ENCODE measurements around the gene ERVW-1.

The ERVW-1 gene

DNA sequence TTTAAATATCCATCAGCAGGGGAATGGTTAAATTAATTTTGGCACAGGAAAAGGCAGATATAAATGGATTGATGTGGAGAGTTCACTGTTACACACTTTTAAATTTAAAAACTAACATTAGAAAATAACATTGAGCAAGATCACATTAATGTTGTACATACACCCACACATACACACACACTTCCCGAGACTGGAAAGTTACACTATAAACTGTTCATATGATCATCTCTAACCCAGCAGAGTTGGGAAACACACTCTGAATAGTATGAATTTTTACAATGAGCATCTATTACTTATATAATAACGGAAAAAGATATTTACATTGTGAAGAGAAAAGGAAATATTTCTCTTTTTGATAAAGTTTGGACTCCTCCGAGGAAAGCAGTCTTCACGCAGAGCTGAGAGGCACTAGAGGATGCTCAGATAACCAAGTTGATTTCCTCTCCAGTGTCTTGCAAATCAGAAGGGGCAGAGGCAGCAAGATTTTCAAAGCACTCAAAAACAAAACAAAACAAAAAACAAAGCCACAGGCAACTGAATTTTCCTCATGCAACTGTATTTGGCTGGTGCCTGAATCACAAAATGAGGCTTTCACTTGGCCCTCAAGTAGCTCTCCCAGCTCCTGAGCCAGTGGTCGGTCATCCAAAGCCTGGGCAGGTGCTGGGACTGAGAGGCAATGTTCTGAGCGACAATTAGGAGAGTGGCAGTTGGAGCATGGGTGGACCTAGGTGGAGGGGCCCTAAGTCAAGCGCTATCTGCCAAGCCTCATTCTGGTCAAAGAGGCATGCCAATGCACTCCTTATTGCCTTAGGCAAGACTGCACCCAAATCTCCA, 40.9 kb downstream of the ERVW-1 start:
- in situ Hi-C loops (cut with HindIII; ENCODE audit: low pct_ligation_motif_present, low pct_unique_long_range_greater_than_20kb, low sequenced_read_pairs): no loop called here
- DNase-seq: no peak

DNA sequence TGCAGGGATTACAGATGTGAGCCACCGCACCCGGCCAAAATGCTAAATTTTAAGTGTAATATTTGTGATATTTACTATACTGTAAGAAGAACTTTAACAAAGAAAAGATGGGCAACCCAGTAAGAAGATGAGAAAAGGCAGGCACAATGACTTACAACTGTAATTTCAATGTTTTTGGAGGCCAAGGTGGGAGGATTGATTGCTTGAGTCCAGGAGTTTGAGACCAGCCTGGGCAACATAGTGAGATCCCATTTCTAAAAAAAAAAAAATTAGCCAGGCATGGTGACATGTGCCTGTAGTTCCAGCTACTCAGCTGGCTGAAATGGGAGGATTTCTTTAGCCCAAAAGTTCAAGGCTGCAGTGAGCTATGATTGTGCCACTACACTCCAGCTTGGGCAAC, 42.2 kb downstream of the ERVW-1 start:
- no peak for DNase-seq
- in situ Hi-C loops (cut with HindIII; ENCODE audit: low pct_ligation_motif_present, low pct_unique_long_range_greater_than_20kb, low sequenced_read_pairs): no loop called here

DNA sequence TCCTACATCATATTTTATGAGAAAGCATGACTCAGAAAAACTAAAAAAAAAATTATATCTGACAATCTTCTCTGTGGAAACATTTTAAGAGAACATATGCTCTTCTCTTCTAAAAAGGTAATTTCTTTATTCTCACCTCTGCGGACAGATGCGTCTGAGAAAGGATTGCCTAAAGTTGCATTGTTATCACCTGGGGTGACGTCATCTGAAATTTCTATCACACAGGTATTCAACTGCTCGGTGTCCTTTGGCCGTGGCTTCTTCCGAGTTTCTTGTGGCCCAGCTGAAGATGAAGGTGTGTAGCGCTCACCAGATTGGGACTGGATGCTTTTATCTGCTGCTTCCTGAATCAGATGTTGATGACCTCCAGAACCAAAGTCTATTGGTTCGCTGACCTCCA, 44.7 kb downstream of the ERVW-1 start:
- DNase-seq: no peak
- in situ Hi-C loops (cut with HindIII; ENCODE audit: low pct_ligation_motif_present, low pct_unique_long_range_greater_than_20kb, low sequenced_read_pairs): no loop called here

DNA sequence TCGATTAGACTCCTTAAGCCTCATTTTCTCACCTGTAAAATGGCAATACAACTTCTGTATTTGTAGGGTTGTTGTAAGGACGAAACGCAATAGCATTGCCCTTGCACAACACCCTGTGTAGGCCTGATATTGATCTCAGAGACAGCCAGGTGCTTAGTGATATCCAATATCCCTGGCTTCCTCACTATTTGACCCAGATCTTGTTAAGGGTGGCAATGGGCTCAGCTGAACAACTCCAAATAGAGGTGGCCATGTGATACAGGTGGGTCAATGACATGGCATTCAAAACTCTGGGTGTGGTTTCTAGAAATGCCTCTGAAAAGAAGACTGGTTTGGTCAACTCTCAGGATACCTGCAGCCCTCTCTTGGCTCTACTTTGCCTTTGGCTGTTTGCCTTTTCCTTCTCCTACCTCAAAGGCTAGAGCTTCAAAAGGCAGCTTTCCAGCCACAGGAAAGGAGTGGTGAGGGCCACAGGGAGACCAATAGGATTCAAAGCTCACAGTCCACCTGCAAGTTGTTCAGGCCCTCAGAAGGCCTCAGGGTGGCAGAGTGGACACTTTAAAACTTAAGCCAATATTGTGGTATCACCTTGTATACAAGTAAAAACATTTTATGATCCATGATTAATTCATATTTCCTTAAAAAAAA, 45.3 kb downstream of the ERVW-1 start:
- DNase-seq: no peak
- in situ Hi-C loops (cut with HindIII; ENCODE audit: low pct_ligation_motif_present, low pct_unique_long_range_greater_than_20kb, low sequenced_read_pairs): no loop called here

- no peak for DNase-seq
- in situ Hi-C loops (cut with HindIII; ENCODE audit: low pct_ligation_motif_present, low pct_unique_long_range_greater_than_20kb, low sequenced_read_pairs): no loop called here
Measured at GRCh38 chr7:92427193-92427592, 50.6 kb downstream of the ERVW-1 start.

DNA sequence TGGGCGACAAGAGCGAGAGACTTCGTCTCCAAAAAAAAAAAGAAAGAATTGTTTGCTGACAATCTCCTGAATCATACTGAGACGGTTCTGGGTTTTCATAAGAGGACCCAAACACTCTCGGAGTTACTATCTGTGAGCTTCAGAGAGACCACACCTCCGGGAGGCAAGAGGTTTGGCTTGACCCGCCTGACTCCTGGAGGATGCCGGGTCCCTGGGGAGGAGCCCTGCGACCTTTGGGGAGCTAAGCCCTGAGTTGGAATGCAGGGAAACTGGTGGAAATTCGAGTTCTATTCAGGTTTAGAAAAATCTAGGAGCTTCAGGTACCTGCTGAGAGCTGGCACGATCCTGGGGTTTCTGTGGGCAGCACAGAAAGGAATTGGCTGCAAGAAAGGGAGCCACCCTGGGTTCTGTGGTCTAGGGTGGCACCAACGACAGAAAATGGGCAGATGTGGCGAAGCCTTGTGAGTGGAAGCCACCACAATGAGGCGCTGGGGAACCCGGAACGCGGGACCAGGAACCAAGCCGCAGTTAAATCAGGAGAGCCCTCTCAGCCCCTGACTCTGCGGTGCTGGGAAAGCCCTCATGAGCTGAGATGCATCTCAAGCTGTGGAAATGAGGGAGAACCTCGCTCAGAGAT, 52.3 kb downstream of the ERVW-1 start:
- DNase-seq: no peak
- in situ Hi-C loops (cut with HindIII; ENCODE audit: low pct_ligation_motif_present, low pct_unique_long_range_greater_than_20kb, low sequenced_read_pairs): no loop called here

DNA sequence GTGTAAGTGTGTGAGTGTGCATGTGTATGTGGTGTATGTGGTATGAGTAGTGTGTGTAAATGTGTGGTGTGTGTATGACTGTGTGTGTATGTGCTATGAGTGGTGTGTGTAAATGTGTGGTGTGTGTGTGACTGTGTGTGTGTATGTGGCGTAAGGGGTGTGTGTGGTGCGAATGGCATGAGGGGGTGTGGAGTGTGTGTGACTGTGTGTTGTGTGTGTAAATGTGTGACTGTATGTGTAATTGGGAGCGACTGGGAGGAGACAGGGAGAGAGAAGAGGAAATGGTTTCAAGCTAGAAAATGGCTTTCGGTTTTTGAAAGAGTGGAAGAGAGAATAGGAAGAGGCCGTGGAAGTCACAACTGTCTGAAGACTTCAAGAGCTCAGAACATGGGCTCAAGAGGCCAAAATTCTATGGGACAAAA, 54.0 kb downstream of the ERVW-1 start:
- DNase-seq: no peak
- in situ Hi-C loops (cut with HindIII; ENCODE audit: low pct_ligation_motif_present, low pct_unique_long_range_greater_than_20kb, low sequenced_read_pairs): no loop called here

- in situ Hi-C loops (cut with HindIII; ENCODE audit: low pct_ligation_motif_present, low pct_unique_long_range_greater_than_20kb, low sequenced_read_pairs): no loop called here
- no peak for DNase-seq
Measured at GRCh38 chr7:92422926-92423325, 54.8 kb downstream of the ERVW-1 start.

DNA sequence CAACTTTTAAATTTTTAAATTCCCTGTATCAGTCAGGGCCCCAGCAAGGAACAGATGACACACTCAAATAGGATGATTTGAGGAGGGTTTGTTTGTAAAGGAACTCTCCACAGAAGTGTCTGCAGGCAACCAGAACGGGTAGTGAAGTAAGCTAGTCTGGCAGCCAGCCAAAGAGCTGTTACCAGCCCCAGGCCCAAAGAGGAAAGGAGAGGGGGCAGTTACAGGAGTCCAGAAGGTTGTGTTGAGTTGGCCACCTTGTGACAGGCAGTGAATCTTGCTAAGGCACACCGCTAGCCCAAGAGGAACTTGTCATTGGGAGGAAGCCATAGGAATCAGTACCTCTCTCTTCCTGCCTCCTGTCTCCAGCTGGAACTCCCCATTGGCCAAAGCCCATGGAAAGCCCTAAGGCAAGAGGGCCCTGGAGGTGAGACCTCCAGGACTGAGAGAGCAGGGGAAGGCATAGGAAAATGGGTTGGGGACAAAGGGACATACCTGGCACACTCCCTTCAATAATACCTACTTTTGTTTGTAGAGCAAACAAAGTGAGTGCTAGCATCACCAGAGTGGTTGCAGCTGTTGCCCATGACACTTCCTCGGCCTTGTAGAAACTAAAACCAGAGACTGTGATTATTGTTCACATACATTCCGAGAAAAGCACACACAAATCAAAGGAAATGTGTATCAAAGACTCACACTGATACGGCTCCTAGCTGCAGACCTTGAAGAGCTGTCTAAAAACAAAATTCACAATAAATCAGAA, 55.9 kb downstream of the ERVW-1 start:
- no peak for DNase-seq
- in situ Hi-C loops (cut with HindIII; ENCODE audit: low pct_ligation_motif_present, low pct_unique_long_range_greater_than_20kb, low sequenced_read_pairs): no loop called here
